HepG2 (cell line): Measurements from ENCODE around the gene FRMD1. TPM values are rescaled to one million over a fixed set of nuclear protein-coding genes. Genes with fewer than 3 reads are reported as not detected.

ENCODE experiments used
- ADNP ChIP-seq: sonication (generic); formaldehyde crosslinking; IDR thresholded peaks from 2 replicates; pipeline ENCODE4 v1.4.0; 2020; ENCODE audit warnings: missing genetic modification reagents
- ARID2 ChIP-seq: sonication (generic); formaldehyde crosslinking; IDR thresholded peaks from 2 replicates; pipeline ENCODE4 v1.8.1; 2022; ENCODE audit warnings: mild to moderate bottlenecking, missing genetic modification reagents, borderline replicate concordance
- CEBPB ChIP-seq: IDR thresholded peaks from 2 replicates; pipeline ENCODE4 v1.6.1; 2011; ENCODE audit warnings: low read depth, low read length, improper control_type of control experiment, borderline replicate concordance
- FOXA1 ChIP-seq, 2 experiments: fragments of 450-650 bp in 1 of 2; sonication (generic) in 1 of 2; formaldehyde crosslinking in 1 of 2; IDR thresholded peaks; 2 replicates each; pipeline versions ENCODE4 v1.4.0 to v1.6.1; 2016 to 2020; ENCODE audit warnings: missing genetic modification reagents in 1 of 2
- FOXM1 ChIP-seq: sonication (generic); formaldehyde crosslinking; IDR thresholded peaks from 2 replicates; pipeline ENCODE4 v1.5.0; 2020; ENCODE audit warnings: missing genetic modification reagents
- MEIS2 ChIP-seq: sonication (generic); formaldehyde crosslinking; IDR thresholded peaks from 2 replicates; pipeline ENCODE4 v1.9.0; 2021; ENCODE audit warnings: mild to moderate bottlenecking, missing genetic modification reagents
- MTF2 ChIP-seq: sonication (generic); formaldehyde crosslinking; IDR thresholded peaks from 2 replicates; pipeline ENCODE4 v1.5.0; 2020; ENCODE audit warnings: missing genetic modification reagents, borderline replicate concordance
- NFYB ChIP-seq: sonication (generic); formaldehyde crosslinking; IDR thresholded peaks from 2 replicates; pipeline ENCODE4 v1.4.0; 2020; ENCODE audit warnings: missing genetic modification reagents
- RBM22 ChIP-seq: fragments of 200-400 bp; formaldehyde crosslinking; optimal IDR thresholded peaks from 2 replicates; pipeline ENCODE3; 2017; ENCODE audit warnings: mild to moderate bottlenecking, low read length, moderate library complexity
- RFX3 ChIP-seq: IDR thresholded peaks from 2 replicates; pipeline ENCODE4 v1.6.1; 2016; ENCODE audit warnings: missing biosample characterization, missing genetic modification reagents
- SALL2 ChIP-seq: sonication (generic); formaldehyde crosslinking; IDR thresholded peaks from 2 replicates; pipeline ENCODE4 v1.8.1; 2023; ENCODE audit warnings: mild to moderate bottlenecking, missing genetic modification reagents, inconsistent platforms
- SRY ChIP-seq: sonication (generic); formaldehyde crosslinking; IDR thresholded peaks from 2 replicates; pipeline ENCODE4 v1.8.0; 2022; ENCODE audit warnings: mild to moderate bottlenecking, missing genetic modification reagents
- ZBTB21 ChIP-seq: sonication (generic); formaldehyde crosslinking; IDR thresholded peaks from 2 replicates; pipeline ENCODE4 v1.4.0; 2020; ENCODE audit warnings: missing genetic modification reagents
- ZFP36L1 ChIP-seq: sonication (generic); formaldehyde crosslinking; IDR thresholded peaks from 2 replicates; pipeline ENCODE4 v1.8.0; 2022; ENCODE audit warnings: mild to moderate bottlenecking, missing genetic modification reagents, moderate library complexity
- ZMYM3 ChIP-seq: sonication (generic); formaldehyde crosslinking; IDR thresholded peaks from 2 replicates; pipeline ENCODE4 v1.5.1; 2020; ENCODE audit warnings: mild to moderate bottlenecking, missing genetic modification reagents
- ZNF292 ChIP-seq: sonication (generic); formaldehyde crosslinking; IDR thresholded peaks from 2 replicates; pipeline ENCODE4 v1.8.1; 2022; ENCODE audit warnings: mild to moderate bottlenecking, low read depth, missing genetic modification reagents, borderline replicate concordance
- ZNF333 ChIP-seq: sonication (generic); formaldehyde crosslinking; IDR thresholded peaks from 2 replicates; pipeline ENCODE4 v1.4.0; 2020; ENCODE audit warnings: mild to moderate bottlenecking, missing genetic modification reagents, borderline replicate concordance
- ZNF552 ChIP-seq: sonication (generic); formaldehyde crosslinking; IDR thresholded peaks from 2 replicates; pipeline ENCODE4 v1.9.0; 2022; ENCODE audit warnings: missing genetic modification reagents, mild to moderate bottlenecking, borderline replicate concordance
- ZNF614 ChIP-seq: IDR thresholded peaks from 2 replicates; pipeline ENCODE4 v1.6.1; 2018; ENCODE audit warnings: missing biosample characterization, missing genetic modification reagents, inconsistent platforms, borderline replicate concordance
- ZNF777 ChIP-seq: sonication (generic); formaldehyde crosslinking; IDR thresholded peaks from 2 replicates; pipeline ENCODE4 v1.4.0; 2020; ENCODE audit warnings: missing genetic modification reagents
- polyA plus RNA-seq, 8 experiments: library from polyadenylated mRNA; depleted of rRNA in 3 of 8; stranded (reverse) in 7 of 8; unstranded in 1 of 8; fragments of >200 nt; fragmentation: Illumina TruSeq in 4 of 8; extraction: Trizol in 4 of 8; gene quantifications; 2 replicates each; pipeline versions ENCODE4 v1.2.1 to v1.2.3, GENCODE V29; 2011 to 2016; ENCODE audit warnings: low read depth in 4 of 8, missing spikeins in 1 of 8, mixed read lengths in 1 of 8; ENCODE audit not compliant: insufficient read depth in 1 of 8
- total RNA-seq, 5 experiments: library from RNA; depleted of rRNA; stranded (reverse); fragments of >200 nt; fragmentation: Illumina TruSeq; extraction: Trizol; gene quantifications; 2 replicates each; pipeline ENCODE4 v1.2.3, GENCODE V29; 2016; ENCODE audit warnings: low read depth in 1 of 5
- TF ChIP-seq, protein P1 (sequence below): sonication (generic); formaldehyde crosslinking; IDR thresholded peaks from 2 replicates; pipeline ENCODE4 v1.4.0; 2020; ENCODE audit warnings: missing genetic modification reagents
- TF ChIP-seq, protein P2 (sequence below): sonication (generic); formaldehyde crosslinking; IDR thresholded peaks from 2 replicates; pipeline ENCODE4 v1.4.0; 2020; ENCODE audit warnings: mild to moderate bottlenecking, missing genetic modification reagents
- TF ChIP-seq, protein P3 (sequence below): IDR thresholded peaks from 2 replicates; pipeline ENCODE4 v1.6.1; 2016; ENCODE audit warnings: low read depth, control low read depth
- TF ChIP-seq, protein P4 (sequence below): sonication (generic); formaldehyde crosslinking; IDR thresholded peaks from 2 replicates; pipeline ENCODE4 v1.5.0; 2020; ENCODE audit warnings: missing genetic modification reagents
- TF ChIP-seq, protein P5 (sequence below): sonication (generic); formaldehyde crosslinking; IDR thresholded peaks from 2 replicates; pipeline ENCODE4 v1.9.0; 2021; ENCODE audit warnings: missing genetic modification reagents, borderline replicate concordance

FRMD1 gene
- total and polyA plus RNA-seq, 2 of the 13 experiments (the other 11 are each of a cell fraction or from before 2014, with no cell fraction given): 0.01 TPM; not detected in 1

DNA sequence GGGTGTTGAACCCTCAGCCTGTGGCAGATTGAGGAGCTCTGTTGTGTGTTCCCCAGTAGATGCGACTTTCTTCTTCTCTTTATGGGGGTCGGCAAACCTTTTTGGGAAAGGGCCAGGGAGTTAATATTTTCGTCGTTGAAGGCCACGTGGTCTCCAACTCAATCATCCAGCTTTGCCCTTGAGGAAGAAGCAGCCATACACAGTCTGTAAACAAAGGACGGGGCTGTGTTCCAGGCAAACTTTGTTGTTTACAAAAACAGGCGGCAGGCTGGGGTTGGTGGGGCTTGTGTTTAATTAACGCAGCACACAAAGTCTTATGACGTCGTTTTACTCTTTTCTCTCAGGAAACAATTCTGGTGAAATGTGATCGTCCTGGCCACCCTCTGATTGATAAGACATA, 61.4 kb downstream of the FRMD1 start (continued):
- TF ChIP-seq, protein P1, sequence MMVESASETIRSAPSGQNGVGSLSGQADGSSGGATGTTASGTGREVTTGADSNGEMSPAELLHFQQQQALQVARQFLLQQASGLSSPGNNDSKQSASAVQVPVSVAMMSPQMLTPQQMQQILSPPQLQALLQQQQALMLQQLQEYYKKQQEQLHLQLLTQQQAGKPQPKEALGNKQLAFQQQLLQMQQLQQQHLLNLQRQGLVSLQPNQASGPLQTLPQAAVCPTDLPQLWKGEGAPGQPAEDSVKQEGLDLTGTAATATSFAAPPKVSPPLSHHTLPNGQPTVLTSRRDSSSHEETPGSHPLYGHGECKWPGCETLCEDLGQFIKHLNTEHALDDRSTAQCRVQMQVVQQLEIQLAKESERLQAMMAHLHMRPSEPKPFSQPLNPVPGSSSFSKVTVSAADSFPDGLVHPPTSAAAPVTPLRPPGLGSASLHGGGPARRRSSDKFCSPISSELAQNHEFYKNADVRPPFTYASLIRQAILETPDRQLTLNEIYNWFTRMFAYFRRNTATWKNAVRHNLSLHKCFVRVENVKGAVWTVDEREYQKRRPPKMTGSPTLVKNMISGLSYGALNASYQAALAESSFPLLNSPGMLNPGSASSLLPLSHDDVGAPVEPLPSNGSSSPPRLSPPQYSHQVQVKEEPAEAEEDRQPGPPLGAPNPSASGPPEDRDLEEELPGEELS (CRISPR knock-in tag): peak; percentile 56; the same call in 1 of the 2 replicates
- TF ChIP-seq, protein P2, sequence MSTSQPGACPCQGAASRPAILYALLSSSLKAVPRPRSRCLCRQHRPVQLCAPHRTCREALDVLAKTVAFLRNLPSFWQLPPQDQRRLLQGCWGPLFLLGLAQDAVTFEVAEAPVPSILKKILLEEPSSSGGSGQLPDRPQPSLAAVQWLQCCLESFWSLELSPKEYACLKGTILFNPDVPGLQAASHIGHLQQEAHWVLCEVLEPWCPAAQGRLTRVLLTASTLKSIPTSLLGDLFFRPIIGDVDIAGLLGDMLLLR (CRISPR knock-in tag): no peak
- no peak for TF ChIP-seq ZNF777 (CRISPR knock-in tag)
- TF ChIP-seq, protein P3, sequence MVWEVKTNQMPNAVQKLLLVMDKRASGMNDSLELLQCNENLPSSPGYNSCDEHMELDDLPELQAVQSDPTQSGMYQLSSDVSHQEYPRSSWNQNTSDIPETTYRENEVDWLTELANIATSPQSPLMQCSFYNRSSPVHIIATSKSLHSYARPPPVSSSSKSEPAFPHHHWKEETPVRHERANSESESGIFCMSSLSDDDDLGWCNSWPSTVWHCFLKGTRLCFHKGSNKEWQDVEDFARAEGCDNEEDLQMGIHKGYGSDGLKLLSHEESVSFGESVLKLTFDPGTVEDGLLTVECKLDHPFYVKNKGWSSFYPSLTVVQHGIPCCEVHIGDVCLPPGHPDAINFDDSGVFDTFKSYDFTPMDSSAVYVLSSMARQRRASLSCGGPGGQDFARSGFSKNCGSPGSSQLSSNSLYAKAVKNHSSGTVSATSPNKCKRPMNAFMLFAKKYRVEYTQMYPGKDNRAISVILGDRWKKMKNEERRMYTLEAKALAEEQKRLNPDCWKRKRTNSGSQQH (CRISPR knock-in tag): no peak
- TF ChIP-seq MEIS2 (CRISPR knock-in tag): no peak
- TF ChIP-seq, protein P4, sequence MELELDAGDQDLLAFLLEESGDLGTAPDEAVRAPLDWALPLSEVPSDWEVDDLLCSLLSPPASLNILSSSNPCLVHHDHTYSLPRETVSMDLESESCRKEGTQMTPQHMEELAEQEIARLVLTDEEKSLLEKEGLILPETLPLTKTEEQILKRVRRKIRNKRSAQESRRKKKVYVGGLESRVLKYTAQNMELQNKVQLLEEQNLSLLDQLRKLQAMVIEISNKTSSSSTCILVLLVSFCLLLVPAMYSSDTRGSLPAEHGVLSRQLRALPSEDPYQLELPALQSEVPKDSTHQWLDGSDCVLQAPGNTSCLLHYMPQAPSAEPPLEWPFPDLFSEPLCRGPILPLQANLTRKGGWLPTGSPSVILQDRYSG: no peak
- TF ChIP-seq ZNF614 (CRISPR knock-in tag): no peak
- TF ChIP-seq ZNF292: no peak
- no peak for TF ChIP-seq RBM22
- no peak for TF ChIP-seq ADNP
- no peak for TF ChIP-seq MTF2 (CRISPR knock-in tag)
- TF ChIP-seq SRY (CRISPR knock-in tag): no peak; the same call in 1 of the 2 replicates
- peak; percentile 54; the same call in 1 of the 2 replicates for TF ChIP-seq ZBTB21 (CRISPR knock-in tag)
- no peak for TF ChIP-seq ARID2 (CRISPR knock-in tag)
- TF ChIP-seq CEBPB: no peak
- TF ChIP-seq RFX3 (CRISPR knock-in tag): no peak
- TF ChIP-seq NFYB (CRISPR knock-in tag): no peak
- no peak for TF ChIP-seq ZNF552 (CRISPR knock-in tag)
- TF ChIP-seq FOXA1 (IDR thresholded peaks at IDR 0.05): no peak
- TF ChIP-seq FOXA1 (CRISPR knock-in tag; IDR thresholded peaks at IDR 0.05): peak; percentile 41; the same call in 1 of the 2 replicates
- TF ChIP-seq SALL2 (CRISPR knock-in tag): no peak
- TF ChIP-seq ZFP36L1: no peak
- TF ChIP-seq, protein P5, sequence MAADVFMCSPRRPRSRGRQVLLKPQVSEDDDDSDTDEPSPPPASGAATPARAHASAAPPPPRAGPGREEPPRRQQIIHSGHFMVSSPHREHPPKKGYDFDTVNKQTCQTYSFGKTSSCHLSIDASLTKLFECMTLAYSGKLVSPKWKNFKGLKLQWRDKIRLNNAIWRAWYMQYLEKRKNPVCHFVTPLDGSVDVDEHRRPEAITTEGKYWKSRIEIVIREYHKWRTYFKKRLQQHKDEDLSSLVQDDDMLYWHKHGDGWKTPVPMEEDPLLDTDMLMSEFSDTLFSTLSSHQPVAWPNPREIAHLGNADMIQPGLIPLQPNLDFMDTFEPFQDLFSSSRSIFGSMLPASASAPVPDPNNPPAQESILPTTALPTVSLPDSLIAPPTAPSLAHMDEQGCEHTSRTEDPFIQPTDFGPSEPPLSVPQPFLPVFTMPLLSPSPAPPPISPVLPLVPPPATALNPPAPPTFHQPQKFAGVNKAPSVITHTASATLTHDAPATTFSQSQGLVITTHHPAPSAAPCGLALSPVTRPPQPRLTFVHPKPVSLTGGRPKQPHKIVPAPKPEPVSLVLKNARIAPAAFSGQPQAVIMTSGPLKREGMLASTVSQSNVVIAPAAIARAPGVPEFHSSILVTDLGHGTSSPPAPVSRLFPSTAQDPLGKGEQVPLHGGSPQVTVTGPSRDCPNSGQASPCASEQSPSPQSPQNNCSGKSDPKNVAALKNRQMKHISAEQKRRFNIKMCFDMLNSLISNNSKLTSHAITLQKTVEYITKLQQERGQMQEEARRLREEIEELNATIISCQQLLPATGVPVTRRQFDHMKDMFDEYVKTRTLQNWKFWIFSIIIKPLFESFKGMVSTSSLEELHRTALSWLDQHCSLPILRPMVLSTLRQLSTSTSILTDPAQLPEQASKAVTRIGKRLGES (CRISPR knock-in tag): no peak
- no peak for TF ChIP-seq FOXM1 (CRISPR knock-in tag)
- no peak for TF ChIP-seq ZMYM3 (CRISPR knock-in tag)
- no peak for TF ChIP-seq ZNF333
